H1 (cell line): ENCODE data around the gene WFDC5. TPM values are rescaled to one million over a fixed set of nuclear protein-coding genes. Genes with fewer than 3 reads are reported as not detected.

Experiments
- CTCF ChIA-PET: fragments of 300-600 bp; sonication (Branson Sonifier 250); formaldehyde crosslinking; loops from one replicate; lab custom pipeline; 2021; ENCODE audit not compliant: partially characterized antibody; lab: Charles Lee
- POLR2A ChIA-PET: fragments of 300-600 bp; sonication (Branson Sonifier 250); formaldehyde crosslinking; loops from one replicate; lab custom pipeline; 2021; ENCODE audit warnings: inconsistent platforms; ENCODE audit not compliant: partially characterized antibody; lab: Charles Lee
- DNase-seq, 2 experiments: peaks; one replicate each; pipeline versions ENCODE4 v3.0.0 to v3.0.0-alpha.2; 2010 to 2022; ENCODE audit warnings: low spot score in 2 of 2, low read depth in 1 of 2, mixed read lengths in 1 of 2
- FAIRE-seq: peaks from 2 replicates; lab custom pipeline; 2011; peaks lifted over from hg19 to GRCh38; lab: Jason Lieb, UNC
- H2AFZ ChIP-seq: 2 replicates; pipeline ENCODE4 v1.8.1; 2012; ENCODE audit warnings: low read length, inconsistent platforms
- H2AK5ac ChIP-seq: 2 replicates; pipeline ENCODE4 v1.6.1; 2013; ENCODE audit warnings: low read depth, low read length
- H2BK120ac ChIP-seq: replicated peaks from 2 replicates; pipeline ENCODE3; 2013; ENCODE audit warnings: low read depth, low read length, inconsistent platforms
- H2BK12ac ChIP-seq: 2 replicates; pipeline ENCODE4 v1.6.1; 2013; ENCODE audit warnings: low read depth, low read length
- H2BK15ac ChIP-seq: 2 replicates; pipeline ENCODE4 v1.6.1; 2013; ENCODE audit warnings: low read length
- H2BK20ac ChIP-seq: 2 replicates; pipeline ENCODE4 v1.6.1; 2013; ENCODE audit warnings: low read length
- H2BK5ac ChIP-seq: 2 replicates; pipeline ENCODE4 v1.6.1; 2013; ENCODE audit warnings: low read depth, low read length
- H3K14ac ChIP-seq: 2 replicates; pipeline ENCODE4 v1.6.1; 2013; ENCODE audit warnings: inconsistent platforms; ENCODE audit not compliant: insufficient read length
- H3K18ac ChIP-seq: 2 replicates; pipeline ENCODE4 v1.6.1; 2013; ENCODE audit warnings: low read length; ENCODE audit errors: extremely low read depth
- H3K23ac ChIP-seq: 2 replicates; pipeline ENCODE4 v1.6.1; 2013; ENCODE audit warnings: inconsistent platforms; ENCODE audit not compliant: insufficient read length
- H3K23me2 ChIP-seq: 2 replicates; pipeline ENCODE4 v1.6.1; 2013; ENCODE audit warnings: low read depth, low read length
- H3K27ac ChIP-seq: 2 replicates; pipeline ENCODE4 v1.6.1; 2011; ENCODE audit warnings: low read depth, low read length, inconsistent platforms
- H3K27me3 ChIP-seq, 4 experiments: replicated peaks in 1 of 4; 1 replicate in 1 of 4; 2 replicates in 3 of 4; pipeline versions ENCODE4 v1.6.1 to v1.8.1; 2011 to 2013; ENCODE audit warnings: low read length in 3 of 4, mild to moderate bottlenecking in 3 of 4, inconsistent platforms in 2 of 4, mixed read lengths in 2 of 4, moderate library complexity in 1 of 4; ENCODE audit not compliant: control insufficient read depth in 3 of 4, insufficient read depth in 3 of 4; ENCODE audit errors: extremely low read depth in 1 of 4
- H3K36me3 ChIP-seq, 4 experiments: 2 replicates each; pipeline versions ENCODE4 v1.6.1 to v1.8.1; 2011 to 2013; ENCODE audit warnings: mild to moderate bottlenecking in 4 of 4, low read length in 3 of 4, moderate library complexity in 2 of 4, control low read depth in 1 of 4, inconsistent platforms in 1 of 4; ENCODE audit not compliant: insufficient read depth in 4 of 4, control insufficient read depth in 2 of 4
- H3K4ac ChIP-seq: replicated peaks from 2 replicates; pipeline ENCODE3; 2013; ENCODE audit warnings: low read length, low read depth, mixed read lengths, inconsistent platforms; ENCODE audit not compliant: insufficient read length
- H3K4me1 ChIP-seq, 4 experiments: replicated peaks in 1 of 4; 1 replicate in 1 of 4; 2 replicates in 3 of 4; pipeline versions ENCODE4 v1.6.1 to v1.8.1; 2011 to 2013; ENCODE audit warnings: low read length in 3 of 4, inconsistent platforms in 2 of 4, mixed read lengths in 1 of 4; ENCODE audit not compliant: insufficient read depth in 4 of 4, control insufficient read depth in 3 of 4
- H3K4me2 ChIP-seq, 2 experiments: 2 replicates each; pipeline versions ENCODE4 v1.6.1 to v1.8.1; 2011 to 2013; ENCODE audit warnings: low read depth in 2 of 2, low read length in 2 of 2, control low read depth in 1 of 2, inconsistent platforms in 1 of 2, mild to moderate bottlenecking in 1 of 2; ENCODE audit not compliant: insufficient read depth in 1 of 2
- H3K4me3 ChIP-seq, 4 experiments: fragments of 200-600, 300-600 bp in 1 of 4; sonication (generic), shearing (Covaris generic), sonication (Bioruptor Twin) in 1 of 4; 2 replicates each; pipeline versions ENCODE4 v1.5.1 to v1.8.1; 2011 to 2016; ENCODE audit warnings: low read length in 4 of 4, low read depth in 3 of 4, control low read depth in 2 of 4, inconsistent platforms in 2 of 4, mild to moderate bottlenecking in 2 of 4, mixed read lengths in 1 of 4, moderate library complexity in 1 of 4; ENCODE audit not compliant: insufficient read depth in 2 of 4; ENCODE audit errors: extremely low read depth in 1 of 4
- H3K56ac ChIP-seq: replicated peaks from 2 replicates; pipeline ENCODE3; 2013; ENCODE audit warnings: low read depth, mild to moderate bottlenecking, mixed read lengths, low read length, inconsistent platforms; ENCODE audit not compliant: insufficient read length
- H3K79me1 ChIP-seq: 2 replicates; pipeline ENCODE4 v1.6.1; 2013; ENCODE audit warnings: low read depth, low read length, control low read depth
- H3K79me2 ChIP-seq, 2 experiments: 2 replicates each; pipeline versions ENCODE4 v1.6.1 to v1.8.1; 2012 to 2013; ENCODE audit warnings: low read length in 2 of 2, mild to moderate bottlenecking in 2 of 2, inconsistent platforms in 1 of 2; ENCODE audit not compliant: insufficient read depth in 2 of 2, control insufficient read depth in 1 of 2
- H3K9ac ChIP-seq, 4 experiments: replicated peaks in 1 of 4; 1 replicate in 1 of 4; 2 replicates in 3 of 4; pipeline versions ENCODE4 v1.6.1 to v1.8.1; 2011 to 2013; ENCODE audit warnings: low read depth in 3 of 4, low read length in 3 of 4, control low read depth in 2 of 4, mild to moderate bottlenecking in 2 of 4, moderate library complexity in 2 of 4, inconsistent platforms in 1 of 4; ENCODE audit errors: extremely low read depth in 1 of 4
- H3K9me3 ChIP-seq, 2 experiments: 2 replicates each; pipeline versions ENCODE4 v1.6.1 to v1.8.1; 2012 to 2013; ENCODE audit warnings: mild to moderate bottlenecking in 2 of 2, moderate library complexity in 2 of 2, control low read depth in 1 of 2, inconsistent platforms in 1 of 2, low read depth in 1 of 2, low read length in 1 of 2, mixed read lengths in 1 of 2; ENCODE audit not compliant: insufficient read depth in 2 of 2
- H4K20me1 ChIP-seq, 2 experiments: replicated peaks in 1 of 2; 2 replicates each; pipeline versions ENCODE3 to v1.8.1; 2011 to 2013; ENCODE audit warnings: inconsistent platforms in 2 of 2, low read length in 2 of 2, mild to moderate bottlenecking in 1 of 2; ENCODE audit not compliant: insufficient read depth in 2 of 2, control insufficient read depth in 1 of 2
- H4K5ac ChIP-seq: 2 replicates; pipeline ENCODE4 v1.6.1; 2013; ENCODE audit warnings: low read length, low read depth, mixed read lengths, inconsistent platforms; ENCODE audit not compliant: insufficient read length
- H4K8ac ChIP-seq: 2 replicates; pipeline ENCODE4 v1.8.0; 2013; ENCODE audit warnings: mild to moderate bottlenecking, moderate library complexity, low read length, inconsistent platforms; ENCODE audit not compliant: insufficient read depth; ENCODE audit errors: extremely low read depth
- H4K91ac ChIP-seq: replicated peaks from 2 replicates; pipeline ENCODE3; 2013; ENCODE audit warnings: low read length, mixed read lengths, inconsistent platforms; ENCODE audit not compliant: insufficient read length
- ASH2L ChIP-seq: fragments of 200-600, 300-600 bp; sonication (generic); IDR thresholded peaks from one replicate; pipeline ENCODE4 v1.7.1; 2017; ENCODE audit warnings: low read length
- CBX8 ChIP-seq: fragments of 300-800, 300-1000 bp; sonication (generic); IDR thresholded peaks from 2 replicates; pipeline ENCODE4 v1.7.1; 2016; ENCODE audit warnings: low read depth, low read length, borderline replicate concordance
- CHD1 ChIP-seq: IDR thresholded peaks from 2 replicates; pipeline ENCODE4 v1.6.1; 2012; ENCODE audit warnings: low read depth, low read length, improper control_type of control experiment
- CHD2 ChIP-seq: IDR thresholded peaks from 2 replicates; pipeline ENCODE4 v1.6.1; 2012; ENCODE audit warnings: low read length, improper control_type of control experiment
- EP300 ChIP-seq, 2 experiments: IDR thresholded peaks; 1 replicate in 1 of 2; 2 replicates in 1 of 2; pipeline ENCODE4 v1.6.1; 2011 to 2012; ENCODE audit warnings: low read depth in 2 of 2, low read length in 2 of 2, mild to moderate bottlenecking in 2 of 2, borderline replicate concordance in 1 of 2, inconsistent platforms in 1 of 2, moderate library complexity in 1 of 2
- KDM5A ChIP-seq: fragments of 200-600 bp; IDR thresholded peaks from 2 replicates; pipeline ENCODE4 v1.7.1; 2012; ENCODE audit warnings: mild to moderate bottlenecking, low read length, inconsistent platforms, mixed read lengths
- PHF8 ChIP-seq: fragments of 200-600 bp; sonication (generic); conservative IDR thresholded peaks from 2 replicates; pipeline ENCODE4 v1.7.1; 2012; ENCODE audit warnings: low read depth, mild to moderate bottlenecking, inconsistent platforms, low read length, moderate library complexity
- RAD21 ChIP-seq, 2 experiments: IDR thresholded peaks in 1 of 2; conservative IDR thresholded peaks in 1 of 2; 2 replicates each; pipeline ENCODE4 v1.6.1; 2011; ENCODE audit warnings: low read depth in 2 of 2, low read length in 2 of 2, improper control_type of control experiment in 1 of 2, inconsistent platforms in 1 of 2, mild to moderate bottlenecking in 1 of 2, moderate library complexity in 1 of 2
- RBBP5 ChIP-seq: IDR thresholded peaks from 2 replicates; pipeline ENCODE4 v1.7.1; 2012; ENCODE audit warnings: low read depth, mild to moderate bottlenecking, inconsistent platforms, low read length, moderate library complexity, borderline replicate concordance
- SP2 ChIP-seq: IDR thresholded peaks from 2 replicates; pipeline ENCODE4 v1.6.1; 2012; ENCODE audit warnings: mild to moderate bottlenecking, low read length, inconsistent platforms
- SRF ChIP-seq: IDR thresholded peaks from 2 replicates; pipeline ENCODE4 v1.6.1; 2011; ENCODE audit warnings: mild to moderate bottlenecking, low read depth, low read length, moderate library complexity
- SUZ12 ChIP-seq: fragments of 200-600 bp; sonication (generic); IDR thresholded peaks from 2 replicates; pipeline ENCODE4 v1.6.1; 2012; ENCODE audit warnings: mild to moderate bottlenecking, inconsistent platforms, low read length, moderate library complexity, mixed read lengths
- WGBS, 2 experiments: shearing (Covaris generic) in 1 of 2; methylation state at CpG; one replicate each; pipeline versions ENCODE4 v1.1.6 to v1.1.7; 2013 to 2015; ENCODE audit warnings: low lambda C conversion rate in 2 of 2, mixed read lengths in 2 of 2, inconsistent platforms in 1 of 2, low coverage in 1 of 2, missing lambda C conversion rate in 1 of 2; ENCODE audit not compliant: insufficient replicate concordance in 2 of 2, insufficient coverage in 1 of 2, insufficient read length in 1 of 2; ENCODE audit errors: extremely low coverage in 1 of 2, missing lambda C conversion rate in 1 of 2; 5-methylcytosine and 5-hydroxymethylcytosine counted together
- polyA plus RNA-seq, 7 experiments: library from polyadenylated mRNA; depleted of rRNA in 3 of 7; stranded (reverse) in 5 of 7; unstranded in 2 of 7; fragments of >200 nt in 5 of 7; fragments of 200-250 nt in 2 of 7; gene quantifications; 1 replicate in 5 of 7; 2 replicates in 1 of 7; 4 replicates in 1 of 7; pipeline versions ENCODE4 v1.2.1 to v1.2.3, GENCODE V29; 2011 to 2013; ENCODE audit warnings: missing spikeins in 2 of 7, mixed read lengths in 2 of 7
- total RNA-seq: library from RNA; stranded (reverse); fragmentation: NEBNext Ultra II Directional; extraction: Animal tissue kit (Norgen Biotek cat#: 25700); gene quantifications from 2 replicates; pipeline ENCODE4 v1.2.1, GENCODE V29; 2021

WFDC5 gene
- total and polyA plus RNA-seq, 2 of the 8 experiments (the other 6 are each of a cell fraction or from before 2014, with no cell fraction given): not detected

GRCh38 chr20:45067087-45067486 lies 47.9 kb downstream of the WFDC5 start:
- no peak overlapping the region for H2BK12ac ChIP-seq
- peaks cover 0 to 2% (median 0%) of the 10 kb centered on the region in 4 experiments; a peak in 1 of 7 replicates for H3K4me1 ChIP-seq
- CTCF ChIA-PET: interaction anchor here (0.8 to 2.2 kb wide), 5 partner anchors 18 to 71 kb away, joined by 4 to 11 read pairs (median 5); no protein-coding TSS in a partner anchor
- no peak overlapping the region for H3K18ac ChIP-seq
- no peak overlapping the region for H2AFZ ChIP-seq
- H3K4me3 ChIP-seq: no peak overlapping the region
- DNase-seq (no peak), FAIRE-seq (no peak)
- H3K23me2 ChIP-seq: no peaks in the 10 kb centered on the region
- H4K8ac ChIP-seq: no peak overlapping the region
- H4K5ac ChIP-seq: no peak overlapping the region
- H2BK20ac ChIP-seq: no peak overlapping the region
- H2BK120ac ChIP-seq: no peak overlapping the region
- no peak overlapping the region for H3K4ac ChIP-seq
- no peak overlapping the region for H3K27ac ChIP-seq
- no peak overlapping the region for H3K56ac ChIP-seq
- H3K9ac ChIP-seq: no peak overlapping the region
- H3K36me3 ChIP-seq: no peaks in the 10 kb centered on the region
- no peak overlapping the region for H2AK5ac ChIP-seq
- H3K9me3 ChIP-seq: no peaks in the 10 kb centered on the region; a peak in 1 of 4 replicates
- TF ChIP-seq CBX8 (no peak), CHD2 (no peak), KDM5A (no peak), SP2 (no peak), SRF (no peak), RAD21 (IDR thresholded peaks at IDR 0.05 in 1 of 2, conservative IDR thresholded peaks at IDR 0.05 in 1 of 2; ENCODE audit: low read depth in 2 of 2, low read length in 2 of 2) (no peak), RBBP5 (no peak), ASH2L (no peak), SUZ12 (no peak), CHD1 (no peak), EP300 (IDR thresholded peaks at IDR 0.05; ENCODE audit: borderline replicate concordance in 1 of 2, low read depth in 2 of 2, low read length in 2 of 2) (no peak), PHF8 (no peak)
- H3K79me1 ChIP-seq: no peaks in the 10 kb centered on the region
- H2BK5ac ChIP-seq: no peak overlapping the region
- no peak overlapping the region for H3K23ac ChIP-seq
- no peaks in the 10 kb centered on the region for H3K27me3 ChIP-seq
- H4K20me1 ChIP-seq: no peaks in the 10 kb centered on the region
- no peak overlapping the region for H3K4me2 ChIP-seq
- peaks cover 0 to 3% of the 10 kb centered on the region in 2 experiments; a peak in 1 of 4 replicates for H3K79me2 ChIP-seq
- H4K91ac ChIP-seq: no peak overlapping the region
- WGBS, 2 experiments: 96% methylated on average over 4 of the region's 4 CpGs; no CpG with 5 or more reads in 1 of the 2 experiments
- no peak overlapping the region for H2BK15ac ChIP-seq
- no peak overlapping the region for H3K14ac ChIP-seq
- POLR2A ChIA-PET: interaction anchor here (0.6 to 0.8 kb wide), 2 partner anchors 13 to 32 kb away, joined by 3 read pairs; no protein-coding TSS in a partner anchor
